ENCODE data around the gene AP4B1. TPM values are rescaled to one million over a fixed set of nuclear protein-coding genes. Genes with fewer than 3 reads are reported as not detected.

AP4B1 gene
- total and polyA plus RNA-seq, 9 of the 15 experiments (the other 6 are each of a cell fraction or from before 2014, with no cell fraction given) = 15.8 to 36.5 (median 24.6) TPM

DNA sequence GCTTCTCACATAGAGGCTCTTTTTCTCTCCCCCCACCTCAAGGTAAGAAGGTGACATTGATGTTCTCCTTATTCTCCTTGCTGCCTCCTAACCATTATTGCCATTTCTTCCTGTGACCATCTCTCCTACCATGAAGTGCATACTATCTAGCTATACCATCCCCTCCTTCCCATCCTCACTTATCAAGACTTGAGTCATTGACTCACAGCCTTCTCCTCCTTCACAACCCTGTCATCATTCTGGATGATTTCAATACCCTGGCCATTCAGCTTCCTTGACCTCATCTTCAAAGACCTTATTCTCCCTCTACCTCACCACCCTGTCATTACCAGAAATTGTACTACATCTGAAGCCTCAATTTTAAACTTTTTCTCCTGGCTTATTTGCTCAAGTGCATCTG, 13.6 kb upstream of the AP4B1 start (continued):
- TF ChIP-seq, protein P1, sequence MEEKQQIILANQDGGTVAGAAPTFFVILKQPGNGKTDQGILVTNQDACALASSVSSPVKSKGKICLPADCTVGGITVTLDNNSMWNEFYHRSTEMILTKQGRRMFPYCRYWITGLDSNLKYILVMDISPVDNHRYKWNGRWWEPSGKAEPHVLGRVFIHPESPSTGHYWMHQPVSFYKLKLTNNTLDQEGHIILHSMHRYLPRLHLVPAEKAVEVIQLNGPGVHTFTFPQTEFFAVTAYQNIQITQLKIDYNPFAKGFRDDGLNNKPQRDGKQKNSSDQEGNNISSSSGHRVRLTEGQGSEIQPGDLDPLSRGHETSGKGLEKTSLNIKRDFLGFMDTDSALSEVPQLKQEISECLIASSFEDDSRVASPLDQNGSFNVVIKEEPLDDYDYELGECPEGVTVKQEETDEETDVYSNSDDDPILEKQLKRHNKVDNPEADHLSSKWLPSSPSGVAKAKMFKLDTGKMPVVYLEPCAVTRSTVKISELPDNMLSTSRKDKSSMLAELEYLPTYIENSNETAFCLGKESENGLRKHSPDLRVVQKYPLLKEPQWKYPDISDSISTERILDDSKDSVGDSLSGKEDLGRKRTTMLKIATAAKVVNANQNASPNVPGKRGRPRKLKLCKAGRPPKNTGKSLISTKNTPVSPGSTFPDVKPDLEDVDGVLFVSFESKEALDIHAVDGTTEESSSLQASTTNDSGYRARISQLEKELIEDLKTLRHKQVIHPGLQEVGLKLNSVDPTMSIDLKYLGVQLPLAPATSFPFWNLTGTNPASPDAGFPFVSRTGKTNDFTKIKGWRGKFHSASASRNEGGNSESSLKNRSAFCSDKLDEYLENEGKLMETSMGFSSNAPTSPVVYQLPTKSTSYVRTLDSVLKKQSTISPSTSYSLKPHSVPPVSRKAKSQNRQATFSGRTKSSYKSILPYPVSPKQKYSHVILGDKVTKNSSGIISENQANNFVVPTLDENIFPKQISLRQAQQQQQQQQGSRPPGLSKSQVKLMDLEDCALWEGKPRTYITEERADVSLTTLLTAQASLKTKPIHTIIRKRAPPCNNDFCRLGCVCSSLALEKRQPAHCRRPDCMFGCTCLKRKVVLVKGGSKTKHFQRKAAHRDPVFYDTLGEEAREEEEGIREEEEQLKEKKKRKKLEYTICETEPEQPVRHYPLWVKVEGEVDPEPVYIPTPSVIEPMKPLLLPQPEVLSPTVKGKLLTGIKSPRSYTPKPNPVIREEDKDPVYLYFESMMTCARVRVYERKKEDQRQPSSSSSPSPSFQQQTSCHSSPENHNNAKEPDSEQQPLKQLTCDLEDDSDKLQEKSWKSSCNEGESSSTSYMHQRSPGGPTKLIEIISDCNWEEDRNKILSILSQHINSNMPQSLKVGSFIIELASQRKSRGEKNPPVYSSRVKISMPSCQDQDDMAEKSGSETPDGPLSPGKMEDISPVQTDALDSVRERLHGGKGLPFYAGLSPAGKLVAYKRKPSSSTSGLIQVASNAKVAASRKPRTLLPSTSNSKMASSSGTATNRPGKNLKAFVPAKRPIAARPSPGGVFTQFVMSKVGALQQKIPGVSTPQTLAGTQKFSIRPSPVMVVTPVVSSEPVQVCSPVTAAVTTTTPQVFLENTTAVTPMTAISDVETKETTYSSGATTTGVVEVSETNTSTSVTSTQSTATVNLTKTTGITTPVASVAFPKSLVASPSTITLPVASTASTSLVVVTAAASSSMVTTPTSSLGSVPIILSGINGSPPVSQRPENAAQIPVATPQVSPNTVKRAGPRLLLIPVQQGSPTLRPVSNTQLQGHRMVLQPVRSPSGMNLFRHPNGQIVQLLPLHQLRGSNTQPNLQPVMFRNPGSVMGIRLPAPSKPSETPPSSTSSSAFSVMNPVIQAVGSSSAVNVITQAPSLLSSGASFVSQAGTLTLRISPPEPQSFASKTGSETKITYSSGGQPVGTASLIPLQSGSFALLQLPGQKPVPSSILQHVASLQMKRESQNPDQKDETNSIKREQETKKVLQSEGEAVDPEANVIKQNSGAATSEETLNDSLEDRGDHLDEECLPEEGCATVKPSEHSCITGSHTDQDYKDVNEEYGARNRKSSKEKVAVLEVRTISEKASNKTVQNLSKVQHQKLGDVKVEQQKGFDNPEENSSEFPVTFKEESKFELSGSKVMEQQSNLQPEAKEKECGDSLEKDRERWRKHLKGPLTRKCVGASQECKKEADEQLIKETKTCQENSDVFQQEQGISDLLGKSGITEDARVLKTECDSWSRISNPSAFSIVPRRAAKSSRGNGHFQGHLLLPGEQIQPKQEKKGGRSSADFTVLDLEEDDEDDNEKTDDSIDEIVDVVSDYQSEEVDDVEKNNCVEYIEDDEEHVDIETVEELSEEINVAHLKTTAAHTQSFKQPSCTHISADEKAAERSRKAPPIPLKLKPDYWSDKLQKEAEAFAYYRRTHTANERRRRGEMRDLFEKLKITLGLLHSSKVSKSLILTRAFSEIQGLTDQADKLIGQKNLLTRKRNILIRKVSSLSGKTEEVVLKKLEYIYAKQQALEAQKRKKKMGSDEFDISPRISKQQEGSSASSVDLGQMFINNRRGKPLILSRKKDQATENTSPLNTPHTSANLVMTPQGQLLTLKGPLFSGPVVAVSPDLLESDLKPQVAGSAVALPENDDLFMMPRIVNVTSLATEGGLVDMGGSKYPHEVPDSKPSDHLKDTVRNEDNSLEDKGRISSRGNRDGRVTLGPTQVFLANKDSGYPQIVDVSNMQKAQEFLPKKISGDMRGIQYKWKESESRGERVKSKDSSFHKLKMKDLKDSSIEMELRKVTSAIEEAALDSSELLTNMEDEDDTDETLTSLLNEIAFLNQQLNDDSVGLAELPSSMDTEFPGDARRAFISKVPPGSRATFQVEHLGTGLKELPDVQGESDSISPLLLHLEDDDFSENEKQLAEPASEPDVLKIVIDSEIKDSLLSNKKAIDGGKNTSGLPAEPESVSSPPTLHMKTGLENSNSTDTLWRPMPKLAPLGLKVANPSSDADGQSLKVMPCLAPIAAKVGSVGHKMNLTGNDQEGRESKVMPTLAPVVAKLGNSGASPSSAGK (IDR thresholded peaks at IDR 0.05) = no peak
- 0 out of 2 replicates have a peak, but pooled peaks have one; percentile 49 for TF ChIP-seq CREB1 (IDR thresholded peaks at IDR 0.05)
- TF ChIP-seq CREB1 (CRISPR knock-in tag; IDR thresholded peaks at IDR 0.05) = no peak
- no peak for TF ChIP-seq HLTF (IDR thresholded peaks at IDR 0.05)
- peak; percentile 18 for TF ChIP-seq MEIS2 (IDR thresholded peaks at IDR 0.05; ENCODE audit: partially characterized antibody)
- 0 out of 2 replicates have a peak, but pooled peaks have one; percentile 40 for TF ChIP-seq SMARCE1 (IDR thresholded peaks at IDR 0.05)
- TF ChIP-seq, protein P2, sequence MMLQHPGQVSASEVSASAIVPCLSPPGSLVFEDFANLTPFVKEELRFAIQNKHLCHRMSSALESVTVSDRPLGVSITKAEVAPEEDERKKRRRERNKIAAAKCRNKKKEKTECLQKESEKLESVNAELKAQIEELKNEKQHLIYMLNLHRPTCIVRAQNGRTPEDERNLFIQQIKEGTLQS (IDR thresholded peaks at IDR 0.05) = peak; percentile 34; the same call in 1 of the 2 replicates
- TF ChIP-seq, protein P2 (CRISPR knock-in tag; conservative IDR thresholded peaks at IDR 0.05) = no peak
- 0 out of 2 replicates have a peak, but pooled peaks have one; percentile 22 for TF ChIP-seq CBFA2T2 (conservative IDR thresholded peaks at IDR 0.05)
- no peak for TF ChIP-seq POU5F1 (IDR thresholded peaks at IDR 0.05; ENCODE audit: borderline replicate concordance, low read depth, low read length, partially characterized antibody)
- no peak for TF ChIP-seq E2F3 (CRISPR knock-in tag; IDR thresholded peaks at IDR 0.05)
- TF ChIP-seq DPF2 (IDR thresholded peaks at IDR 0.05) = peak; percentile 52
- TF ChIP-seq TCF3 (CRISPR knock-in tag; IDR thresholded peaks at IDR 0.05) = peak; percentile 43; the same call in 1 of the 2 replicates
- TF ChIP-seq, protein P3, sequence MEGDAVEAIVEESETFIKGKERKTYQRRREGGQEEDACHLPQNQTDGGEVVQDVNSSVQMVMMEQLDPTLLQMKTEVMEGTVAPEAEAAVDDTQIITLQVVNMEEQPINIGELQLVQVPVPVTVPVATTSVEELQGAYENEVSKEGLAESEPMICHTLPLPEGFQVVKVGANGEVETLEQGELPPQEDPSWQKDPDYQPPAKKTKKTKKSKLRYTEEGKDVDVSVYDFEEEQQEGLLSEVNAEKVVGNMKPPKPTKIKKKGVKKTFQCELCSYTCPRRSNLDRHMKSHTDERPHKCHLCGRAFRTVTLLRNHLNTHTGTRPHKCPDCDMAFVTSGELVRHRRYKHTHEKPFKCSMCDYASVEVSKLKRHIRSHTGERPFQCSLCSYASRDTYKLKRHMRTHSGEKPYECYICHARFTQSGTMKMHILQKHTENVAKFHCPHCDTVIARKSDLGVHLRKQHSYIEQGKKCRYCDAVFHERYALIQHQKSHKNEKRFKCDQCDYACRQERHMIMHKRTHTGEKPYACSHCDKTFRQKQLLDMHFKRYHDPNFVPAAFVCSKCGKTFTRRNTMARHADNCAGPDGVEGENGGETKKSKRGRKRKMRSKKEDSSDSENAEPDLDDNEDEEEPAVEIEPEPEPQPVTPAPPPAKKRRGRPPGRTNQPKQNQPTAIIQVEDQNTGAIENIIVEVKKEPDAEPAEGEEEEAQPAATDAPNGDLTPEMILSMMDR (IDR thresholded peaks at IDR 0.05 in 2 of 3, conservative IDR thresholded peaks at IDR 0.05 in 1 of 3; ENCODE audit: insufficient read depth in 2 of 3, low read depth in 1 of 3, low read length in 3 of 3) = no peak
- TF ChIP-seq FOSL1 (tag; conservative IDR thresholded peaks at IDR 0.05) = peak; percentile 67; the same call in 1 of the 2 replicates

All from K562 (cell line).